NCI-H748 treated with DMSO at 0.1 percent for 48 hours (cell line): ENCODE data around the gene LRP2.

Experiments
- DNase-seq: peaks from one replicate; lab custom pipeline; 2025; lab: John Stamatoyannopoulos, UW

LRP2 gene

GRCh38 chr2:169119851-169120250 lies 242.5 kb downstream of the LRP2 start:
- no peak for DNase-seq

GRCh38 chr2:169119123-169119760 lies 243.1 kb downstream of the LRP2 start:
- no peak for DNase-seq

GRCh38 chr2:169118060-169118459 lies 244.3 kb downstream of the LRP2 start:
- DNase-seq: no peak

GRCh38 chr2:169116993-169117392 lies 245.3 kb downstream of the LRP2 start:
- no peak for DNase-seq

- DNase-seq: no peak
Measured at GRCh38 chr2:169116327-169116726, 246.0 kb downstream of the LRP2 start.

- no peak for DNase-seq
Measured at GRCh38 chr2:169114056-169114455, 248.3 kb downstream of the LRP2 start.

- no peak for DNase-seq
Measured at GRCh38 chr2:169112841-169113240, 249.5 kb downstream of the LRP2 start.

GRCh38 chr2:169110916-169111315 lies 251.4 kb downstream of the LRP2 start:
- DNase-seq: no peak

- no peak for DNase-seq
Measured at GRCh38 chr2:169110419-169110818, 251.9 kb downstream of the LRP2 start.

- DNase-seq: peak; percentile 70
Measured at GRCh38 chr2:169109502-169110409, 252.6 kb downstream of the LRP2 start.

GRCh38 chr2:169108099-169108884 lies 254.0 kb downstream of the LRP2 start:
- DNase-seq: no peak

GRCh38 chr2:169107645-169108044 lies 254.7 kb downstream of the LRP2 start:
- no peak for DNase-seq

- no peak for DNase-seq
Measured at GRCh38 chr2:169106563-169107545, 255.5 kb downstream of the LRP2 start.

- DNase-seq: no peak
Measured at GRCh38 chr2:169106134-169106533, 256.2 kb downstream of the LRP2 start.

GRCh38 chr2:169105476-169105875 lies 256.9 kb downstream of the LRP2 start:
- no peak for DNase-seq

GRCh38 chr2:169104848-169105247 lies 257.5 kb downstream of the LRP2 start:
- no peak for DNase-seq

- no peak for DNase-seq
Measured at GRCh38 chr2:169095621-169096105, 266.7 kb downstream of the LRP2 start.

- no peak for DNase-seq
Measured at GRCh38 chr2:169094676-169095075, 267.7 kb downstream of the LRP2 start.

- DNase-seq: no peak
Measured at GRCh38 chr2:169093535-169093934, 268.8 kb downstream of the LRP2 start.

GRCh38 chr2:169091761-169092519 lies 270.4 kb downstream of the LRP2 start:
- no peak for DNase-seq
